Sigmoid colon (tissue), 7 donors: ENCODE measurements around the gene DSCAML1. TPM values are rescaled to one million over a fixed set of nuclear protein-coding genes. Genes with fewer than 3 reads are reported as not detected.

ENCODE experiments used
- DNase-seq: peaks from one replicate; pipeline ENCODE4 v3.0.0-alpha.2; 2019
- H3K27ac ChIP-seq, 4 donors: fragments of 200-600 bp; sonication (generic); one replicate each; pipeline ENCODE4 v1.5.1; 2016 to 2019; ENCODE audit warnings: mild to moderate bottlenecking in 1 of 4
- H3K27me3 ChIP-seq, 3 donors: fragments of 200-600 bp; sonication (generic); one replicate each; pipeline ENCODE4 v1.5.1; 2019; ENCODE audit warnings: mild to moderate bottlenecking in 1 of 3
- H3K36me3 ChIP-seq, 4 donors: fragments of 200-600 bp; sonication (generic); one replicate each; pipeline ENCODE4 v1.5.1; 2016 to 2019
- H3K4me1 ChIP-seq, 4 donors: fragments of 200-600 bp; sonication (generic); one replicate each; pipeline ENCODE4 v1.5.1; 2017 to 2019
- H3K4me3 ChIP-seq, 4 donors: fragments of 200-600 bp; sonication (generic); one replicate each; pipeline ENCODE4 v1.5.1; 2017 to 2019; ENCODE audit warnings: mild to moderate bottlenecking in 2 of 4, moderate library complexity in 1 of 4
- H3K9me3 ChIP-seq, 4 donors: fragments of 200-600 bp in 3 of 4; sonication (generic) in 3 of 4; one replicate each; pipeline versions ENCODE4 v1.5.1 to v1.6.1; 2013 to 2019
- EP300 ChIP-seq, 4 donors: sonication (generic); formaldehyde crosslinking; IDR thresholded peaks; one replicate each; pipeline ENCODE4 v1.6.1; 2017; ENCODE audit warnings: antibody characterized with exemption in 4 of 4
- POLR2A ChIP-seq, 2 donors: fragments of 450-650 bp; IDR thresholded peaks; one replicate each; pipeline ENCODE4 v1.6.1; 2016; ENCODE audit warnings: antibody characterized with exemption in 2 of 2, mild to moderate bottlenecking in 2 of 2, moderate library complexity in 2 of 2
- POLR2AphosphoS5 ChIP-seq, 4 donors: sonication (generic); formaldehyde crosslinking; IDR thresholded peaks; one replicate each; pipeline ENCODE4 v1.6.1; 2017; ENCODE audit warnings: antibody characterized with exemption in 4 of 4
- WGBS, 2 donors: extraction: QIAGEN DNeasy Blood & Tissue Kit; methylation state at CpG; one replicate each; pipeline ENCODE4 v1.1.7; 2013; 5-methylcytosine and 5-hydroxymethylcytosine counted together
- intact Hi-C: fragments of 100-400 bp; cut with DNase I; formaldehyde crosslinking; loops from one replicate; pipeline ENCODE4 v1.15.1; 2023
- polyA plus RNA-seq, 3 donors: library from polyadenylated mRNA; stranded (reverse); fragments of 200-250 nt; gene quantifications; one replicate each; pipeline ENCODE4 v1.2.3, GENCODE V29; 2013
- total RNA-seq, 4 donors: library from RNA; depleted of rRNA; stranded (reverse); fragments of >200 nt; gene quantifications; one replicate each; pipeline ENCODE4 v1.1.0, GENCODE V29; 2016
- TF ChIP-seq, protein P1 (sequence below), 4 experiments: fragments of 450-650 bp in 3 of 4; fragments of 200-600 bp in 1 of 4; IDR thresholded peaks; one replicate each; pipeline ENCODE4 v1.5.1; 2016 to 2019; ENCODE audit warnings: antibody characterized with exemption in 4 of 4, mild to moderate bottlenecking in 3 of 4, moderate library complexity in 2 of 4
- donor health status: healthy with polysubstance abuse.
- donor health status: Bipolar disorder and iron deficiency.
- donor health status: healthy.

The DSCAML1 gene
- total and polyA plus RNA-seq, 7 donors, result under 0.01 to 7.5 (median 1.2) TPM

DNA sequence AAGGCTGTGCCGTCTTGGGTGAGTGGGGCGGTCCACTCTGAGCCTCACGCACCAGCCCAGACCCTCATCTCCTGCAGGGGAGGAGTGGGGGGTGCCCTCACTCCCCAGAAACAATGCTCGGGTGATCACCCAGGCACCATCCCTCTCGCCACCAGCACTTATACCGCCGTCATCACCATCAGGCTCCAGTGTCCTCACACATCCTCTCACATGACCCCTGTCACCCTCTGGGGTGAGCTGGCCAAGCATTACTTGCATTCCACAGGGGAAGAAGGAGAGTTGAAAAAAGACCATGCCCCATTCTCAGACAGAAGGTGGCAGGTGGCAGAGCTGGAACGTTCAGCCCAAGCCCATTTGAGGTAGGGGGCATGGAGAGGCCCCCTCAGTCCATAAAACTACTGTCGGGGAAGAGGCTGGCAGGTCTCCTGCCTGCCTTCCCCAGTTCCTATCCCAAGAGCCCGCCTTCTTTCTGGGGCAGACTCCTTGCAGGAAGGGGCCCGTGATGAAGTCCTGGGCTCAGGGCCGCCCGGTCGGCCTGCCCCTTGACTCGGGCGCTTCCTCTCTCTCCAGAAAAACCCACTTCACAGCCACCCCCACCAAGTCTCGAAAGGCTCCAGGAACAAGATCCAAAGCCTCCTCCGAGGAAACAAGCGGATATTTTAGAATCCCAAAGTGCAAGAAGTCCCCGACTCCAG lies 153.3 kb downstream of the DSCAML1 start:
- no peaks in the 10 kb centered on the region for H3K4me1 ChIP-seq
- H3K27me3 ChIP-seq, result no peaks in the 10 kb centered on the region
- WGBS, 2 donors, result 87 to 88% methylated on average over 20 of the region's 20 CpGs
- intact Hi-C loops, result no loop called here
- H3K27ac ChIP-seq, result no peak overlapping the region
- H3K36me3 ChIP-seq, result no peaks in the 10 kb centered on the region
- peak; percentile 18 for DNase-seq
- H3K4me3 ChIP-seq, result no peak overlapping the region
- TF ChIP-seq EP300 (IDR thresholded peaks at IDR 0.05) (no peak), POLR2AphosphoS5 (IDR thresholded peaks at IDR 0.05) (no peak), POLR2A (IDR thresholded peaks at IDR 0.05) (no peak)
- TF ChIP-seq, protein P1, sequence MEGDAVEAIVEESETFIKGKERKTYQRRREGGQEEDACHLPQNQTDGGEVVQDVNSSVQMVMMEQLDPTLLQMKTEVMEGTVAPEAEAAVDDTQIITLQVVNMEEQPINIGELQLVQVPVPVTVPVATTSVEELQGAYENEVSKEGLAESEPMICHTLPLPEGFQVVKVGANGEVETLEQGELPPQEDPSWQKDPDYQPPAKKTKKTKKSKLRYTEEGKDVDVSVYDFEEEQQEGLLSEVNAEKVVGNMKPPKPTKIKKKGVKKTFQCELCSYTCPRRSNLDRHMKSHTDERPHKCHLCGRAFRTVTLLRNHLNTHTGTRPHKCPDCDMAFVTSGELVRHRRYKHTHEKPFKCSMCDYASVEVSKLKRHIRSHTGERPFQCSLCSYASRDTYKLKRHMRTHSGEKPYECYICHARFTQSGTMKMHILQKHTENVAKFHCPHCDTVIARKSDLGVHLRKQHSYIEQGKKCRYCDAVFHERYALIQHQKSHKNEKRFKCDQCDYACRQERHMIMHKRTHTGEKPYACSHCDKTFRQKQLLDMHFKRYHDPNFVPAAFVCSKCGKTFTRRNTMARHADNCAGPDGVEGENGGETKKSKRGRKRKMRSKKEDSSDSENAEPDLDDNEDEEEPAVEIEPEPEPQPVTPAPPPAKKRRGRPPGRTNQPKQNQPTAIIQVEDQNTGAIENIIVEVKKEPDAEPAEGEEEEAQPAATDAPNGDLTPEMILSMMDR (IDR thresholded peaks at IDR 0.05), result no peak
- no peaks in the 10 kb centered on the region for H3K9me3 ChIP-seq

DNA sequence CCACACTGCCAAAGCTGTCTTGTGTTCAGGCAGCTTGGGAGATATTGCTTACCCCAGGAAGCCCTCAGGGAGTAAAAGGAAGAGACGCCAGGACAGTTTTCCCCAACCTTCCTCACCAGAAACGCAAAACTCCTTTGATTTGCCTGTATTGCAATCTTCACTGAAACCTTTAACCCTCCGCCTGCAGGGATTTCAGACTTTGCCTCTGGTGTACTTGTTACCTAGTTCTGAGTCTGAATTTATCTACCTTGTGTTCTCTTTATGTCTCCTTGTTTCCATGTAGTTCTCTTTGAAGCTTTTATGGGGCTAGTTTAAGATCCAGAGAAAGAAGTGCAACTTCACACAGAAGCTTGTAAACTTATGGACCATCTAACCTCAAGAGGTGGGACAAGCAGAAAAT lies 154.2 kb downstream of the DSCAML1 start:
- no peaks in the 10 kb centered on the region for H3K36me3 ChIP-seq
- no peak overlapping the region for H3K27ac ChIP-seq
- no peak for DNase-seq
- no peak for TF ChIP-seq POLR2AphosphoS5 (IDR thresholded peaks at IDR 0.05)
- no peak for TF ChIP-seq POLR2A (IDR thresholded peaks at IDR 0.05)
- TF ChIP-seq, protein P1 (IDR thresholded peaks at IDR 0.05), result no peak
- H3K4me3 ChIP-seq, result no peak overlapping the region
- no peaks in the 10 kb centered on the region for H3K27me3 ChIP-seq
- no peaks in the 10 kb centered on the region for H3K4me1 ChIP-seq
- intact Hi-C loops, result no loop called here
- 74 to 83% methylated on average over 3 of the region's 3 CpGs for WGBS, 2 donors
- no peaks in the 10 kb centered on the region for H3K9me3 ChIP-seq

DNA sequence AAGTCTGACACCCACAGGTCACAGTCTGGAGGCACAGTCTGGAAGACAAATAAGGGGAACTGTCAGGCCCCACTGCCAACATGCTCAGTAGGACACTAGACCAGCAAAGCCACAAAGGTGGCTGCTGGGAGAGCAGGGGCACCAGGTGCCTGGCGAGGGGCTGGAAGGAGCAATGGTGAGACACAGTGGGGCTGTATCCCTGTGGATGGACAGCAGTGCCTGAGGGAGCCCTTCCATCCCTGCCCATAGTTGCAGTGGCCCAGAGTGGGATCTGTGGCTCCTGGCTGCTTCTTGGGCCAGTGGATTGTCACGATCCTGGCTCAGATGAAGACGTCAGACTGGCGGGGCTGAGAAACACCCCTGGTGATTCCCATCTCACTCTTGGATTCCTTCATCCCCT lies 154.6 kb downstream of the DSCAML1 start:
- intact Hi-C loops, result no loop called here
- H3K27ac ChIP-seq, result no peak overlapping the region
- TF ChIP-seq POLR2A (IDR thresholded peaks at IDR 0.05), result no peak
- no peaks in the 10 kb centered on the region for H3K4me1 ChIP-seq
- no peak for DNase-seq
- no peaks in the 10 kb centered on the region for H3K36me3 ChIP-seq
- WGBS, 2 donors, result 91% methylated on average over 4 of the region's 4 CpGs
- H3K9me3 ChIP-seq, result no peaks in the 10 kb centered on the region
- H3K4me3 ChIP-seq, result no peak overlapping the region
- no peaks in the 10 kb centered on the region for H3K27me3 ChIP-seq

DNA sequence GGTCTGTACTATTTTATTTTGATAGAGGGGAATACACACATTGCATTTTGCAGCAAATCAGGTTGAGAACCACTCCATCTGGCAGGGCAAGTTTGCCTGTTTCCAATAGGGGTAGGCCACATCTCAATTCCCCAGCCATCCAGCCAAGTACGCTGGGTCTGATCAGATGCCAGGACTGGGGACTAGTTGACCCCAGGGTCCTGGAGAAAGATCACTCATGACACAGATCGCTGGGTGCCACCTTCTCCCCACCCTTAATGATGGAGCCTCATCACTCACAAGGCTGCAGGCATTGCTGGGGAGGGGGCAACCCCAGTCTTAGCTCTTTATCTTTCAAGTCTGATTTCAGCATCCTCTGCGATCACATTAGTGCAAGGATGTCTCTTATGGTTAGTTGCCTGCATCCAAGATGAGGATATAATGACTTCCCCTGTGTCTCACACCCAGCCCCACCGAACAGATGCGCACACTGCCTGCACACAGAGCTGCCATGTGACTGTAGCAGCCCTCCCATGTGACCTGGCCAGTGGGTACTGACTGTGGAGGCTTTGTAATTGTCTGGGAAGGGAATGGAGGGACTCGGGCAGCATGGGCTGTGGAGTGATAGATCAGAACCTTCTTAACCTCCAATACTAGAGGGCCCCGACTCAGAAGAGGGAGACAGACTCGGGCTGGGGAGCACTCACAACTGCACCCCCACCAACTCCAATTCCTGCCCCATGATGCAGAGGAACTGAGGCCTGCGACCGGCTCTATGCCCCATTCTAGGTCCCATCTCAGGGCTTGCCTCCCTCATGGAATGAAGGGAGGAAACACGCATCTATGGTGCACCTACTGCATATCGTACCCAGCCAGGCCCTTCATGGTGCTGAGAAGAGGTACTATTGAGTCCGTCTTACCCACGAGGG lies 155.8 kb downstream of the DSCAML1 start:
- no peaks in the 10 kb centered on the region for H3K9me3 ChIP-seq
- DNase-seq, result peak; percentile 22
- 86 to 90% methylated on average over 14 of the region's 14 CpGs for WGBS, 2 donors
- H3K27ac ChIP-seq, result no peak overlapping the region
- intact Hi-C loops, result no loop called here
- TF ChIP-seq, protein P1 (IDR thresholded peaks at IDR 0.05), result no peak
- TF ChIP-seq EP300 (IDR thresholded peaks at IDR 0.05), result no peak
- H3K27me3 ChIP-seq, result no peaks in the 10 kb centered on the region
- H3K36me3 ChIP-seq, result no peaks in the 10 kb centered on the region
- no peaks in the 10 kb centered on the region for H3K4me1 ChIP-seq
- H3K4me3 ChIP-seq, result no peak overlapping the region

DNA sequence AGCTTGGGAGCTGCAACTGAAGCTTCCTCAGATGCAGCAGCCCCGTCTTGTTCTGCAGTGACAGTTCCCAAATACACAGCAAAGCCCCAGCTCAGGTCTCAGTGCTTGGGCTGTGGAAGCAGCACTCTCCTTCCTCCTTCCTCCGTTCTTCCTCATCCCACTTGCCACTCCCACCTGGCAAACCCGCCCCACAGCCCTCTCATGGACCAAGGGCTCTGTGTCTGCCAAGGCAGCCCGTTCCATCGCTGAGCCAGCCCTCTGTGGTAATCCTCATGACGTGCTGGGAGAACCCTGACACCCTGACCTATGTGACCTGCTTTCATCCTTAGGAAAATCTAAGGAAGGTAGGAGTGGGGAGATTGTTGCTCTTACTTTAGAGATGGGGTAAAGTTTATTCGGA lies 157.0 kb downstream of the DSCAML1 start:
- no peaks in the 10 kb centered on the region for H3K4me1 ChIP-seq
- TF ChIP-seq POLR2A (IDR thresholded peaks at IDR 0.05), result no peak
- no peak for TF ChIP-seq POLR2AphosphoS5 (IDR thresholded peaks at IDR 0.05)
- TF ChIP-seq, protein P1 (IDR thresholded peaks at IDR 0.05), result no peak
- no peak for TF ChIP-seq EP300 (IDR thresholded peaks at IDR 0.05)
- H3K9me3 ChIP-seq, result no peaks in the 10 kb centered on the region
- DNase-seq, result peak; percentile 36
- H3K27ac ChIP-seq, result no peak overlapping the region
- intact Hi-C loops, result no loop called here
- H3K36me3 ChIP-seq, result no peaks in the 10 kb centered on the region
- 83 to 87% methylated on average over 7 of the region's 7 CpGs for WGBS, 2 donors
- no peak overlapping the region for H3K4me3 ChIP-seq
- H3K27me3 ChIP-seq, result no peaks in the 10 kb centered on the region
